ENCODE data around the gene NEAT1. TPM values are rescaled to one million over a fixed set of nuclear protein-coding genes. Genes with fewer than 3 reads are reported as not detected.

Gene NEAT1
- total RNA-seq, 2 donors from 2014 or later = 376 to 539 TPM

GRCh38 chr11:65444314-65445051, 21.9 kb downstream of the NEAT1 start:
- H3K4me1 ChIP-seq = peaks cover 45% of the 10 kb centered on the region
- WGBS, 2 donors = 87 to 92% methylated on average over 9 to 10 of the region's 14 CpGs
- peak overlapping the region in 3 of 4 donors; percentile 6 to 63 (median 30) for H3K27ac ChIP-seq
- TF ChIP-seq, protein P1, sequence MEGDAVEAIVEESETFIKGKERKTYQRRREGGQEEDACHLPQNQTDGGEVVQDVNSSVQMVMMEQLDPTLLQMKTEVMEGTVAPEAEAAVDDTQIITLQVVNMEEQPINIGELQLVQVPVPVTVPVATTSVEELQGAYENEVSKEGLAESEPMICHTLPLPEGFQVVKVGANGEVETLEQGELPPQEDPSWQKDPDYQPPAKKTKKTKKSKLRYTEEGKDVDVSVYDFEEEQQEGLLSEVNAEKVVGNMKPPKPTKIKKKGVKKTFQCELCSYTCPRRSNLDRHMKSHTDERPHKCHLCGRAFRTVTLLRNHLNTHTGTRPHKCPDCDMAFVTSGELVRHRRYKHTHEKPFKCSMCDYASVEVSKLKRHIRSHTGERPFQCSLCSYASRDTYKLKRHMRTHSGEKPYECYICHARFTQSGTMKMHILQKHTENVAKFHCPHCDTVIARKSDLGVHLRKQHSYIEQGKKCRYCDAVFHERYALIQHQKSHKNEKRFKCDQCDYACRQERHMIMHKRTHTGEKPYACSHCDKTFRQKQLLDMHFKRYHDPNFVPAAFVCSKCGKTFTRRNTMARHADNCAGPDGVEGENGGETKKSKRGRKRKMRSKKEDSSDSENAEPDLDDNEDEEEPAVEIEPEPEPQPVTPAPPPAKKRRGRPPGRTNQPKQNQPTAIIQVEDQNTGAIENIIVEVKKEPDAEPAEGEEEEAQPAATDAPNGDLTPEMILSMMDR (IDR thresholded peaks at IDR 0.05) = no peak
- no peak for TF ChIP-seq POLR2A (IDR thresholded peaks at IDR 0.05)
- no peaks in the 10 kb centered on the region for H3K9me3 ChIP-seq
- peaks cover 0 to 7% of the 10 kb centered on the region in 2 donors for H3K36me3 ChIP-seq (replicated peaks in 1 of 2; ENCODE audit: insufficient read depth in 1 of 2, low read depth in 2 of 2)
- ATAC-seq = no peak
- H3K27me3 ChIP-seq = no peaks in the 10 kb centered on the region
- intact Hi-C loops (cut with DNase I) = no loop called here
- peak in 2 of 4 donors; percentile 6 to 24 for DNase-seq
- no peak overlapping the region for H3K4me3 ChIP-seq

DNA sequence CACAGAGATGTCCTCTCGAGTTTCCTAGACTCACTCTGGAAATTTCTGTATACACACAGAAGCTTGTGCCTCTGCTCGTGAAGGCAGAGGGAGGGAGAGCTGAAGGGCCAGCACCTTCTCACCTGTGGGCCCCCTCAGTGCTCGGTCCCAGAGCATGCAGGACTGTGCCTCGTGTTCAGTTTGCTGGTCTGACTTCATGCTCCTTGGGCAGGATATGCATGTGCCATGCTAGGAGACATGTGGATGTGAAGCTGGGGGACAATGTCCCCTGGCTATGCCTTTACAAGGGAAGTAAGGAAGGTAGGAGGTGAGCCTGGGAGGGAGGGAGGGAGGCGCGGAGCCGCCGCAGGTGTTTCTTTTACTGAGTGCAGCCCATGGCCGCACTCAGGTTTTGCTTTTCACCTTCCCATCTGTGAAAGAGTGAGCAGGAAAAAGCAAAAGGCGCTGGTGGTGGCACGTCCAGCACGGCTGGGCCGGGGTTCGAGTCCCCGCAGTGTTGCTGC, 22.6 kb downstream of the NEAT1 start:
- no peak for TF ChIP-seq POLR2A (IDR thresholded peaks at IDR 0.05)
- TF ChIP-seq, protein P1 (IDR thresholded peaks at IDR 0.05) = no peak
- Histone ChIP-seq H3K27me3 (no peaks in the 10 kb centered on the region), H3K4me3 (no peak overlapping the region), H3K9me3 (no peaks in the 10 kb centered on the region), H3K27ac (peak overlapping the region in 1 of 4 donors; percentile 52), H3K36me3 (replicated peaks in 1 of 2; ENCODE audit: insufficient read depth in 1 of 2, low read depth in 2 of 2) (peaks cover 0 to 7% of the 10 kb centered on the region in 2 donors), H3K4me1 (peaks cover 38% of the 10 kb centered on the region)
- ATAC-seq (no peak), DNase-seq (peak in 1 of 4 donors; percentile 11)
- 81 to 89% methylated on average over 15 of the region's 15 CpGs for WGBS, 2 donors
- intact Hi-C loops (cut with DNase I) = no loop called here

- ATAC-seq = peak; percentile 1
- H3K27ac ChIP-seq = peak overlapping the region in 2 of 4 donors; percentile 42 to 52
Observed at GRCh38 chr11:65445604-65446445, 23.2 kb downstream of the NEAT1 start.

DNA sequence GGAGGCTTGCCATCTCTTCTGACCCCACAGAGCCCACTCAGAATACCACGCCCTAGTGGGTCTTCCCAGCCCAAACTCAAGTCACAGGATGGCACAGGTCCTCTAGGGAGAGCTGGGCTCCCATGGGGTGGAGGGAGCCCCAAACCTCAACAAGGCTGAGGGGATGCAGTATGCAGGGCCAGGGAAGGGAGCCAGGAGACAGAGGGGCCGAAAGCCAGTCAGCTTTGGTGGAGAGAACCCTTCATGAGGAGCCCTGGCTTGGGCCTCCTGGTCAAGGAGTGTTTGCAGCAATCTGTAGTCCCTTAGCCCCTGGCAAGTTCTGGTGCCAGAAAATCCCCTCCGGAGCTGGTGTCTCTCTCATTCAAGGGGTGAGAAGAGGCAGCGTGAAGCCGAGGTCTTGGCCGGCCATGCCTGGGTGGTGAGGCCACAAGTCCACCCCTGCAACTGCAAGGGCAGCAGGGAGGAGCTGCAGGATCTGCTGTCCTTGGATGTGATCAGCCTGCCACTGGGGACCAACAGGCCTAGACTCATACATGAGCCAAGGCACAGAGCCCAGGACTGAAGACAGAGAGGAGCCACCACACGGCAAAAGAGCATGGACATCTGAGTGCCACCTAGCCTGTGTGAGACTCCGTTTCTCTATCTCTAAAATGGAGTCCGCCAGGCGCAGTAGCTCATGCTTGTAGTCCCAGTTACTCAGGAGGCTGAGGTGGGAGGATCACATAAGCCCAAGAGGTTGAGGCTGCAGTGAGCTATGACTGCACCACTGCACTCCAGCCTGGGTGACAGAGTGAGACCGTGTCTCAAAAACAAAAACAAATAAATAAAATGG, 24.1 kb downstream of the NEAT1 start:
- Histone ChIP-seq H3K4me1 (peaks cover 23% of the 10 kb centered on the region), H3K27ac (peak overlapping the region in 3 of 4 donors; percentile 0 to 52 (median 42)), H3K36me3 (replicated peaks in 1 of 2; ENCODE audit: insufficient read depth in 1 of 2, low read depth in 2 of 2) (peaks cover 0 to 7% of the 10 kb centered on the region in 2 donors), H3K9me3 (no peaks in the 10 kb centered on the region), H3K4me3 (no peak overlapping the region), H3K27me3 (no peaks in the 10 kb centered on the region)
- intact Hi-C loops (cut with DNase I) = no loop called here
- ATAC-seq (peak; percentile 5), DNase-seq (peak in 2 of 4 donors; percentile 32 to 58)
- TF ChIP-seq, protein P1 (IDR thresholded peaks at IDR 0.05) = no peak
- no peak for TF ChIP-seq POLR2A (IDR thresholded peaks at IDR 0.05)
- WGBS, 2 donors = 63 to 81% methylated on average over 3 to 11 of the region's 11 CpGs

More at GRCh38 chr11:65445604-65446445, 23.2 kb downstream of the NEAT1 start:
- Histone ChIP-seq H3K36me3 (replicated peaks in 1 of 2; ENCODE audit: insufficient read depth in 1 of 2, low read depth in 2 of 2) (peaks cover 0 to 7% of the 10 kb centered on the region in 2 donors), H3K4me1 (peaks cover 32% of the 10 kb centered on the region), H3K9me3 (no peaks in the 10 kb centered on the region), H3K27me3 (no peaks in the 10 kb centered on the region), H3K4me3 (no peak overlapping the region)
- peak in 2 of 4 donors; percentile 25 to 42 for DNase-seq
- TF ChIP-seq, protein P1 (IDR thresholded peaks at IDR 0.05) = no peak
- TF ChIP-seq POLR2A (IDR thresholded peaks at IDR 0.05) = peak in 1 of 3 donors; percentile 2
- WGBS, 2 donors = 81 to 83% methylated on average over 4 to 11 of the region's 11 CpGs
- intact Hi-C loops (cut with DNase I) = no loop called here

Measured in body of pancreas (tissue), 4 donors.